ENCODE measurements around the gene LCN10. TPM values are rescaled to one million over a fixed set of nuclear protein-coding genes. Genes with fewer than 3 reads are reported as not detected.
"Not testable (repeated sequence)": the region's sequence is repeated elsewhere in the genome, so short reads cannot be mapped to it uniquely, and the experiment has no call there.

The LCN10 gene
- total RNA-seq, 2 donors from 2014 or later, result 0.89 to 1.6 TPM

DNA sequence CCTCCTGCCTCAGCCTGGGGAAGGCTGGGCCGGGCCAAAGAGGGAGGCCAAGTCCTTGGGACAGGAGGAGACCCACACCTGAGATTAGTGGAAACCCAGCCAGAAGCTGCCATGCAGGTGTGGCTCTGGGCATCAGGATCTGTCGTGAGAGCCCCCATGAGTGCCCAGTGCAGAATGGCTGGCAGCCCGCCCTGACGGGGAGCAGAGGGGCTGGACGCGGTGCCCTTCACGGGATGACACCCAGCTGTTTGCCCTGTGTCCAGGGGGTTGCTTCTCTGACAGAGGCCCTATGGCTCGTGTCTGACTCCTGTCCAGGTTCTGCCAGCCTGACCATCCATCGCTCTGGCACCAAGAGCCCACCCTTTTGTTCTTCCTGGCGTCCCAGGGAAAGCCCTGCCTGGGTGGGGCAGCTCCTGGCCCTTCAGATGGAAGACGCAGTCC is 21.8 kb downstream of the LCN10 start:
- Mint-ChIP-seq H3K27ac (peak overlapping the region in 1 of 2 donors; percentile 19), H3K36me3 (peaks cover 16 to 17% of the 10 kb centered on the region in 2 donors), H3K9me3 (no peaks in the 10 kb centered on the region)
- ATAC-seq (no peak), DNase-seq (ENCODE audit: low spot score in 2 of 2) (no peak)

DNA sequence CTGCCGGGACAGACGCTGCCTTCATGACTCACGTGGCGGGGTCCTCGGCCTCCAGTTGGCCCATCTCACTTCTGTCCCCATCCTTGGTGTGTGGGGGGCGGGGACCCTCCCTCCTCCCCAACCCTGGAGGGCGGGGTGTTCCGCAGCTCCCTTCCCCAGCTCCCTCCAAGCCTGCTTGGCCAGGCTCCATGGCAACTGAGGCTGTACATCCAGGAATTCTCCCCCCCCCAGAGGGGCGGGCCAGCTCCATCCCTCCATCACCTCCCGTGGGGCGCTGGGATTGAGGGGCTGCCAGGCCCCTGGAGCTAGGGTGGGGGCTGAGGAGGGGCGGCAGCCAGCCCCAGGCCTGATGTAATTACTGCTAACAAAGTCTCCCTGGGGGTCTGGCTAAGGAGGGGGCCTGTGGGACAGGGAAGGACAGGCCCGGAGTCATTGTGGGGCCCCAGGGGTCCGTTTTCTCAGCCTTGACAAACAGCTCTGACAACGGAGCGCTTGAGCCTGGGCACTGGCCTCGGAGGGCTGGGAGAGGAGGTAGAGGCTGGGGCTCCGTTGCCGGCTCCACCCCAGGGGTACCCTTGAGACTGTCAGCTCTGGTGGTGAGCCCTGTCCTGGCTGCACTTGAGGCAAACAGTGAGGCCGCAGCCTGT is 22.4 kb downstream of the LCN10 start:
- Mint-ChIP-seq H3K27ac (no peak overlapping the region), H3K9me3 (no peaks in the 10 kb centered on the region), H3K36me3 (peaks cover 12 to 13% of the 10 kb centered on the region in 2 donors)
- DNase-seq (ENCODE audit: low spot score in 2 of 2), result no peak
- no peak for ATAC-seq

DNA sequence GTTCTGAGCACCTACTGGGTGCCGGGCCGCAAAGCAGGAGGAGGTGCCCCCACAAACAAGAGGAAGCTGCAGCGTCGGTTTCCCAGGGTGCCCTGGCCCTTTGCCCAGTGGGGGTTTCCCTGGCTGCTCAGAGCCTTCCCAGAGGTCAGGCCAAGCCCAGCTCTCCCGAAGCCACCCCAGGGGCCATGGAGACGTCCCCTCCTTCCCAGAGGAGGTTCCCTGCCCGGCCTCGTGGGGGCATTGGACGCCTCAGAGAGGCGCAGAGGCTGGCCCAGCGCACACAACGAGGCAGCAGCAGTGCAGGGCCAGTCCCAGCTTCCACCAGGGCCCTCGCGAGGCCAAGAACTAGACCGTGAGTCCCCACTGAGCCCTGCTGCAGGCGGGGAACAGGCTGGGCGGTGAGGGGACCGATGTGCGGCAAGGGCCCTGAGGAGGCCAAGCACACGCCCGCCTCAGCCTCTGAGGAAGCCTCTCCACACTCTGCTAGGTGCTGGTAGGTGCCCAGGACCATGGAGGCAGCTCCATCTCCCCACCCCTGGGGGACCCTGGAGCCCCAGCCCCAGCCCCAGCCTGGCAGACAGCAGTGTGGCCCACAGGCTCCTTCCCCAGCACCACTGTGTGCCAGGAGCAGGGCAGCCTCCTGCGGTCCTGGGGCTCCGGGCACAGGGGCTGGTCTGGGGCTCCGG is 23.4 kb downstream of the LCN10 start:
- Mint-ChIP-seq H3K36me3 (peaks cover 7 to 9% of the 10 kb centered on the region in 2 donors), H3K27ac (no peak overlapping the region), H3K9me3 (no peaks in the 10 kb centered on the region)
- DNase-seq (ENCODE audit: low spot score in 2 of 2) (no peak), ATAC-seq (peak; percentile 16 to 19)

DNA sequence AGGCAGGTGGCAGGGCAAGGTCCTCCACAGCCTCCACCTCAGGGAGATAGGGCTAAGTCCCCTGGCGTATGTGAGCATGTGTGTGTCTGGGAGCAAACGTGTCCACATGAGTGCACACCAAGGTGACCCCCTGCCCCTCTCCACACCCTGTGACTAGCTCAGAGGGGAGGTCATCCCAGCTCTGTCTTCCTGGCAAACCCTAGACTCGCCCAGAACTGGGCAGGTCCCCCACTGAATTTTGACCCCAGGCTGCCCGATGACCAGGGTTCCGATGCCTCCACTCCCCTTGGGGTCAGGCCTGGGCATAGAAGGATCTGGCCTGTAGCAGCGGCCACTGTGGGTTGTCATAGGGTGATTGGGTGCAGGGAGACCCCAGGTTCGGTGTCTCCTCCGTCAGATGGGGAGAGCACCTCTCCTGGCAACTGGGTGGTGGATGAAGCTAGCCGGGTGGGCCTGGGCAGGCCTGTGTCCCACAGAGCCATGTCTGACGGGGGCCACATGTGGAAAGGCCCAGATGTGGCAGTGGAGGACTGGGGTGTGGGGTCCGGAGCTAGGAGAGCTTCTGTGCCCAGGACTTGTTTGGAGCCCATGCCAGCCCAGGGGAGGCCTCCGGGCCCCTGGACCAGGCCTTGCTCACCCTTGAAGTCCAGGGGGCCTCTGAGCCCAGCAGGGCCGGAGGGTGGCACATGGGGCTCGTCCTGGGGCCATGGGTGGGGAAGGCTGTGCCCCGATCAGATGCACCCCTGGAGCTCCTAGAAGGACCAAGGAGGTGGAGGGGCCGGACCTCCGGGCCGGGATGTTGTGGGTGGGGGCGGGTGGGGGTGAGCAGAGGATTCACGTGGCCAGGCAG is 24.2 kb downstream of the LCN10 start:
- no peaks in the 10 kb centered on the region for H3K9me3 Mint-ChIP-seq
- no peak overlapping the region for H3K27ac Mint-ChIP-seq
- DNase-seq (ENCODE audit: low spot score in 2 of 2) (no peak), ATAC-seq (no peak)
- peaks cover 0 to 2% of the 10 kb centered on the region in 2 donors for H3K36me3 Mint-ChIP-seq

DNA sequence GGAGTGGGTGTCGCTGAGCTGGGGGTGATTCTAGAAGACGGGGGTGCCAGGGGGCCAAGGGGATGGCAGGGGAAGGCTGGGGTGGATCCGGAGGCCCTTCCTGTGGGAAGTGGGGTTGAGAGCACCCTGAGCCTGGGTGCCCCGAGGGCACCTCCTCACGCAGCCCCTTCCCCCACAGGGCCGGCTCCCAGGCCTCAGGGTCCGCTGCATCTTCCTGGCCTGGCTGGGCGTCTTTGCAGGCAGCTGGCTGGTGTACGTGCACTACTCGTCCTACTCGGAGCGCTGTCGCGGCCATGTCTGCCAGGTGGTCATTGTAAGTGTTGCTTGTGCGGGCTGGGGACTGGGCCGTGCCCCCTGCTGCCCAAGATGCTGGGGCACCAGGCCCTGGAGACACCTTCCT is 25.3 kb downstream of the LCN10 start:
- no peak for DNase-seq (ENCODE audit: low spot score in 2 of 2)
- Mint-ChIP-seq H3K9me3 (no peaks in the 10 kb centered on the region), H3K36me3 (no peaks in the 10 kb centered on the region), H3K27ac (no peak overlapping the region)
- ATAC-seq, result no peak

DNA sequence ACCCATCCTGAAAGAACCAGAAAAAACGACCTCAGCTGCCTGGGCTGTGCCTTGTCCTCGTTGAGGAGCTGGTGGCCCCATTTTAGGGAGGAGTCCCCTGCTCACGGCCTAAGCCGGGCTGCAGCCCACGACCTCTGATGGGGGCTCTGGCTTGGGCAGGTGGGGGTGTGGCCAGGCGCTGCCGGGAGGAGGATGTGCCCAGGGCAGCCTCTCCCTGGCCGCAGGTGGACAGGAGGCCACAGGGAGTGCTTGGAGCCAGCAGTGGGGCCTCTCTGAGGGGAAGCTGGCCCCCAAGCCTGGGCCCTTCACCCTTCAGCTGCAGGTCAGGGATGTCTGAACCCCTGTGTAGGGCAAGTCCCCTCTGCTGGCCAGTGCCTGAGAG is 27.9 kb downstream of the LCN10 start:
- no peaks in the 10 kb centered on the region for H3K9me3 Mint-ChIP-seq
- no peaks in the 10 kb centered on the region for H3K36me3 Mint-ChIP-seq
- DNase-seq (ENCODE audit: low spot score in 2 of 2), result no peak
- ATAC-seq, result no peak
- H3K27ac Mint-ChIP-seq, result no peak overlapping the region

DNA sequence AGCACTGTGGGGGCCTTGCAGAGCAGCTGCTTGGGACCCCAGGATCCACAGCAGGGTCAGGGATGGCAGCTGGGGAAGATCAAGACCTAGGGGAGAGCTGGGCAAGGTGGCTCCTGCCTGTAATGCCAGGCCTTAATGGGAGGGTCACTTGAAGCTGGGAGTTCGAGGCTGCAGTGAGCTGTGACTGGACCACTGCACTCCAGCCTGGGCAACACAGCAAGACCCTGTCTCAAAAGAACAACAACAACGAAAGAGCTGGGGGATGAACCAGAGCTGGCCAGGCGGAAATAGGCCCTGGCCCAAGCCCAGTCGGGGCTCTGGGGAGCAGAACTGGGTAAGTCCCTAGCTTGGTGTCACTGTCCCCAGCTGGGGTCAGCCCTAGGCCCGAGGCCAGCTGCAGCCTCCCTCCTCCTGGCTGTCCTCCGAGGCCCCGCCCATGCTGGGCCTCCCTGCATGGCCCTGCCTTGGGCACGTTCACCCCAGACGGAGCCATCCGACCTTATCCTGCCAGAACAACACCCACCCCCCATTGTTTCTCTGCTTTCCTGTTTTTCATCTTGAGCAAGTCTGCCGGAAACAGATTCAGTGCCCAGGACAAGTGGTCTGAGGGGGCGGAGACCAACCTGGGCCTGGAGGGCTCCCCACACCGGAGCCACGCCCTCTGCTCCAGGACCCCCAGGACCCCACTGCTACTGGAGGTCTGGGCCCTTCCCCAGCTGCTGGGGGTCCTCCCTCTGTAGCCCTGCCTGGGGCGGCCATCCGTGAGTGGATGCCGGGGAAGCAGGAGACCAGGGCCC is 28.4 kb downstream of the LCN10 start:
- ATAC-seq, result no peak
- no peak for DNase-seq (ENCODE audit: low spot score in 2 of 2)
- Mint-ChIP-seq H3K27ac (no peak overlapping the region), H3K36me3 (no peaks in the 10 kb centered on the region), H3K9me3 (no peaks in the 10 kb centered on the region)

DNA sequence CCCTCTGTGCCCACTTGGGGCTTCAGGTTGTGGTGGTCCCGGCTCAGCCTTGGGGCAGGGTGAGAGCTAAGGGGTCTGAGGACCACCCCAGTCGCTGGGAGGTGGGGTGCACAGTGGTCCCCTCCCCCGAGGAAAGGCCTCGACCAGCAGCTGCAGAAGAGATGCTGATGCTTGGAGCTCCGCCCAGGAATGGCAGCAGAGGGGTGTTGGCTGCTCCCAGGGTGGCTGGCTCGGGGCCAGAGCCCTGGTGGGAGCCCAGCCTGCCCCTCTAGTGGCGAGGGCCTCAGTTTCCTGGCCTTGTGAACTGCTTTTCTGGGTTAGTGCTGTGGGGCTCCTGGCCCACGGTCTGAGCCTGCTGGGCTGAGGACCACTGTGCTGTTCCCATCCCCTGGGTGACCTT is 29.2 kb downstream of the LCN10 start:
- no peak for ATAC-seq
- Mint-ChIP-seq H3K27ac (no peak overlapping the region), H3K36me3 (no peaks in the 10 kb centered on the region), H3K9me3 (no peaks in the 10 kb centered on the region)
- DNase-seq (ENCODE audit: low spot score in 2 of 2), result no peak

DNA sequence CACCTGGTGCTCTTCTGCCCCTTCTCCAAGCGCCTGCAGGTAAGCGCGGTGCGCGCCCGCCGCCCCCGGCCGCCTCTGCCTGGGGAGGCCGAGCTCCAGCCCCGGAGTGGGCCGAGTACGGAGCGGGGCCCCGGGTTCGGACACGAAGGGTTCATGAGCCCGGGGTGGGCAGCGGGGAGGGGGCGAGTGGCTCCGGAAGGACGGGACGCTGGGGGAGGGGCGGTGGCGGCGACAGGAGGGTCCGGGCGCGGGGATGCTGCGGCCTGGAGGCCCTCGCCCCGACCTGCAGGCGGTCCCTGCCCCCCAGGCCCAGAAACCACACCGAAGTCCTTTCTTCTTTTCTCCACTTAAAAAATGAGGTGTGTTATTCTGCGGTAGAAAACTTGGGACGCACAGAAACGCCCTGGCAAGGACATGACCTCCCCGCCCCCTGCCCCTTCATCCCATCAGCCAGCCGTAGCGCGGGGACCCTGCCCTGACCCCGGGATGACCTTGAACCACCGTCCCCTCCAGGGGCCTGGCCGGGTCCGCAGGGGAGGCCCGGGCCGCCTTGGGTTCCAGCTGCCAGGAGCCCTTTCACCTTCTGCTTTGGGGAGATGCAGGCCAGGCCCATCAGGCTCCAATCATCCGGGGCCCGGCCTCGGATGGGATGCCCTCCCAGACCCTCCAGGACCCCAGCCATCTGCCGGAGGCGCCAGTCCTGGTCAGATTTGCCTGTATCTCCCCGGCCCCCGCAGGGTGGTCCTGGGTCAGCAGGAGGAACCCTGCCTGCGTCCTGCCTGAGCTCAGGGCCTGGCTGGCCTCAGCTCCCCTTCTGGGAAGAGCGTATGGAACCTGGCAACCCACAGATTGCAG is 29.8 kb downstream of the LCN10 start:
- ATAC-seq (no peak), DNase-seq (ENCODE audit: low spot score in 2 of 2) (no peak)
- Mint-ChIP-seq H3K27ac (no peak overlapping the region), H3K9me3 (no peaks in the 10 kb centered on the region), H3K36me3 (no peaks in the 10 kb centered on the region)

DNA sequence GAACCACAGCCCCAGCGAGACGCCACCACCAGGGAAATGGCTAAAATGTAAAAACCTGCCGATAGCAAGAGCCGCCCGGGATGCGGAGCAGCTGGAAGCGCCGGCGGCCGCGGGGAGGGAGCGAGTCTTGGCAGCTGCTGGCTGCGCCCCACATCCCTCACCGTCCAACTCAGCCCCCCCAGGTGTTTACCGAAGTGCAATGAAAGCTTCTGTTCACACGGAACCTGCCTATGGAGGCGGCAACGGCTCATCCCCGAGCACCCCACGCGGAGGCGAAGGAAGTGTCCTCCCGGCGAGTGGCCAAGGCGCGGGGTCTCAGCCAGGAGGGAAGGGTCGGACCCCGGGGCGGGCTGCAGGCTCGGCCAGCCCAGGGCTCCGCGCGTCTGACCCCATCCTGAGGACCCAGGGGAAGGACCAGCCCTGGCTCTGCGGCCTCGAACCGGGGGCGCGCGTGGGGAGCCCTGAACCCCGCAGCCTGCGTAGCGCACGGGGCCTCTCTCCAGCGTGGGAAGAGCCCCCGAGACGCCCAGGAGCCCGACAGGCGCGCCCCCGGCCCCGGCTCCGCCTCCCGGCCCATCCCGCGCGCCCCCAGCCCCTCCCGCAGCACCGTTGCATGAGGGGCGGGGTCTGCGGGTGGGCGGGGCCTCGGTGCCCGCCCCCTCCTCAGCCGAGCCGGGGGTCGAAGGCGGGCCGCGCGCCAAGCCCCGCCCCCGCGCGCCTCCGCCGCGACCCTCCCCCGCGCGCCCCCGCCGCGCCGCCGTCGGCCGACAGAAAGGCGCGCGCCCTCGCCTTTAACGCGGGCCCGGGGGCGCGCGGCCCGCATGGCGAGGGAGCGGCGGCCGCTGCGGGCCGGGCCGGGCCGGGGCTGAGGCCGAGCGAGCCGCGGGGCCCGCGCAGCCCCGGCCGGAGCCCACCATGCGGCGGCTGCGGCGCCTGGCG is 30.7 kb downstream of the LCN10 start, which contains the start of gene DIPK1B:
Gene DIPK1B (plus strand): TSS at position 822 of the 939 bp plus-strand sequence. CDS start 94 bp downstream, at position 916.
- DNase-seq (ENCODE audit: low spot score in 2 of 2) (no peak), ATAC-seq (peak in 1 of 2 donors; percentile 51)
- no peaks in the 10 kb centered on the region for H3K9me3 Mint-ChIP-seq
- no peaks in the 10 kb centered on the region for H3K36me3 Mint-ChIP-seq
- H3K27ac Mint-ChIP-seq, result no peak within 1 kb of the TSS

DNA sequence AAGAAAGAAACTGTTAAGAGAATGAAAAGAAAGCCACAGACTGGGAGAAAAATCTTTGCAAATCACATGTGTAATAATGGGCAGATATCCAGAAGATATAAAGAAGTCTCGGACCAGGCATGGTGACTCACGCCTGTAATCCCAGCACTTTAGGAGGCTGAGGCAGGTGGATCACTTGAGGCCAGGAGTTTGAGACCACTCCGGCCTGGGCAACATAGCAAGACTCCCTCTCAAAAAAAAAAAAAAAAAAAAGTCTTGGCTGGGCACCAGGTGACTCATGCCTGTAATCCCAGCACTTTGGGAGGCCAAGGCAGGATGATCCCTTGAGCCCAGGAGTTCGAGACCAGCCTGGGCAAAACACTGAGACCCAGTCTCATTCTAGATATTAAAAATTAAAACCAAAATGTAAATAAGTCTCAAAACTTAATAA is 31.5 kb downstream of the LCN10 start:
- DNase-seq (ENCODE audit: low spot score in 2 of 2); ATAC-seq; H3K9me3 Mint-ChIP-seq; H3K36me3 Mint-ChIP-seq: not testable (repeated sequence)
- peak overlapping the region in 1 of 2 donors; percentile 79 for H3K27ac Mint-ChIP-seq

DNA sequence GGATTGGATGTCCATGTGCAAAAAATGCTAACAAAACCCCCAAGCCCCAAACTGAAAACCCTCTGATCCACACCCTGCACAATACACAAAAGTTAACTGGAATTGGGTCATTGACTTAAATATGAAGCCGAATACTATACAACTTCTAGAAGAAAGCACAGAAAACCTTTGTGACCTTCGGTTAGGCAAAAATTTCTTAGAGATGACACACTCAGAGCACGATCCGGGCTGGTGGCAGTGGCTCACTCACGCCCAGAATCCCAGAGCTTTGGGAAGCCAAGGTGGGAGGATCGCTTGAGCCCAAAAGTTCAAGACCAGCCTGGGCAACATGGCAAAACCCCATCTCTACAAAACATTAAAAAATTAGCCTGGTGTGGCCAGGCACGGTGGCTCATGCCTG is 32.2 kb downstream of the LCN10 start:
- ATAC-seq, result no peak
- Mint-ChIP-seq H3K9me3 (no peaks in the 10 kb centered on the region), H3K36me3 (no peaks in the 10 kb centered on the region), H3K27ac (no peak overlapping the region)
- DNase-seq (ENCODE audit: low spot score in 2 of 2), result no peak

DNA sequence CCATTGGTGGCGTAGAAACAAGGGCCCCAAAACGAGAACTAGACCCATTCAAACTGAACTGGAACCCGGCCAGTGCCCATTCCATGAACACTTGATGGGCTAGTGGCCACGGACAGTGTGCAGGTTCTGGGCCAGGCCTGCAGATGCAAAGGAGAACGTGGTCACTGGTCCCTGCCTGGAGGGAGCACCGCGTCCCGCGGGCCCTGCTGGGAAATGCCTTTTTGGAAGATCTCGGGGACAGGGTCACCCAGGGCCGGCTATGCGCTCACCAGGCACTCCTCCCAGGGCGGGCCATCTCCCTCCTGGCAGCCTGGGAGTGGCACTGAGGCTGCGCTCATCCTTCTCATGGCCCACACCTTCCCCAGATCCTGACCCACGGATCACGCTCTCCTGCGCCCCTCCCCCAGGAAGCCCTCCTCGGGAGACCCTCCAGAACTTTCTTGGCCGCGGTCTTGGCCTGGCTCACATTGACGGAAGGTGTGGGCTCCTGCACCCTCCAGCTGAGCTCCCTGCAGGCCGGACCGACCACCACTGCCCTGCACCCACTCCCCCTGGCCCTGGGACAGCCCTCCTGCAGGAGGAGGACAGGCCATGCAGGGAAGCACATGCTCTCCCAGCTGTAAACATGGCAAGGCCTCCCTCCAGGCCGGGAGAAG is 33.2 kb downstream of the LCN10 start:
- Mint-ChIP-seq H3K36me3 (no peaks in the 10 kb centered on the region), H3K9me3 (no peaks in the 10 kb centered on the region), H3K27ac (no peak overlapping the region)
- DNase-seq (ENCODE audit: low spot score in 2 of 2) (no peak), ATAC-seq (no peak)

DNA sequence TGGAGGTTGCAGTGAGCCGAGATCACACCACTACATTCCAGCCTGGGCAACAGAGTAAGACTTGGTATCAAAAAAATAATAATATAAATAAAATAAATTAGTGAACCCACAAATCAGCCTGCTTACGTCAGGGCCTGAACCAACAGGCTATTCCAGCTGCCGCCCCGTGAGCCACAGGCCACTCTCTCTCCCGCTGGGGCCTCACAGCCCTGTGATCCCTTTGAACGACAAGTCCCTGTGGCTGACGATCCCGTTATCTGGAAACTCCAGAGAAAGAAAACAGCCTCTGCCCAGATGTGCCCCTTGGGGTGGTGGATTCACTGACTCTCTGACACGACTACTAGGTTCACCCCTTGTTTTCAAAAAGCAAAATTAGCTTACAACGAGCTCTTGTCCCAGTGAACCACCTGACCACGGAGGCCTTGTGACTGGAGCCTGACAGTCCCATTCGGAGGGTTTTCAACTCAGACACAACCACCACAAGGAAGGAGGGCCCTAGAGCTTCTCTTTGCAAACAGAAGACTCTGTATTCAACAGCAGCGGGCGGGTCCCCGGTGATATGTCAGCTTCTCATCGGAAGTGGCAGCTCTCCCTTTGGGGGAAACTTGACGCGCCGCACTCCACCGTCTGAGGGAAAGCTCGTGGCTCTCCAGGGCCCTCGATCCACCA is 34.8 kb downstream of the LCN10 start:
- ATAC-seq (no peak), DNase-seq (ENCODE audit: low spot score in 2 of 2) (no peak)
- Mint-ChIP-seq H3K9me3 (no peaks in the 10 kb centered on the region), H3K27ac (no peak overlapping the region), H3K36me3 (no peaks in the 10 kb centered on the region)

Measured in activated naive CD4-positive, alpha-beta T cell treated with anti-CD3 and anti-CD28 coated beads, Interleukin-2, amount 50 U/mL, for 72 hours (primary cell).